ENCODE data around the gene NRP1.

- TF ChIP-seq CTCF (conservative IDR thresholded peaks at IDR 0.05; ENCODE audit: low read depth, low read length) (no peak), EZH2 (IDR thresholded peaks at IDR 0.05; ENCODE audit: low read length, unreplicated experiment) (no peak), EZH2phosphoT487 (IDR thresholded peaks at IDR 0.05; ENCODE audit: borderline replicate concordance, low read length) (no peak)
Measured at GRCh38 chr10:33155720-33156638, 178.5 kb downstream of the NRP1 start.

Measured in PC-3 (cell line).